Myocyte (in vitro differentiated cells): Measurements from ENCODE around the gene HTR5A. TPM values are rescaled to one million over a fixed set of nuclear protein-coding genes. Genes with fewer than 3 reads are reported as not detected.
"Not testable (repeated sequence)": the region's sequence is repeated elsewhere in the genome, so short reads cannot be mapped to it uniquely, and the experiment has no call there.

ENCODE experiments used
- DNase-seq: peaks from one replicate; pipeline ENCODE4 v3.0.0-alpha.2; 2012; ENCODE audit warnings: low read depth
- polyA plus RNA-seq: library from polyadenylated mRNA; unstranded; fragments of >200 nt; gene quantifications from one replicate; pipeline ENCODE4 v1.2.1, GENCODE V29; 2012; ENCODE audit warnings: missing spikeins
- total RNA-seq: library from RNA; depleted of rRNA; stranded (reverse); fragments of >200 nt; gene quantifications from 2 replicates; pipeline ENCODE4 v1.2.3, GENCODE V29; 2014

The HTR5A gene
- total RNA-seq, result not detected in 2 replicates
- not detected for polyA plus RNA-seq

GRCh38 chr7:155069992-155070751 is at the start of gene HTR5A:
Gene HTR5A (plus strand): TSS chr7:155070324. CDS start chr7:155070900, 576 bp downstream.
- DNase-seq, result peak; percentile 96

GRCh38 chr7:155020996-155021395 is 49.1 kb upstream of the HTR5A start:
- peak; percentile 16 for DNase-seq

DNA sequence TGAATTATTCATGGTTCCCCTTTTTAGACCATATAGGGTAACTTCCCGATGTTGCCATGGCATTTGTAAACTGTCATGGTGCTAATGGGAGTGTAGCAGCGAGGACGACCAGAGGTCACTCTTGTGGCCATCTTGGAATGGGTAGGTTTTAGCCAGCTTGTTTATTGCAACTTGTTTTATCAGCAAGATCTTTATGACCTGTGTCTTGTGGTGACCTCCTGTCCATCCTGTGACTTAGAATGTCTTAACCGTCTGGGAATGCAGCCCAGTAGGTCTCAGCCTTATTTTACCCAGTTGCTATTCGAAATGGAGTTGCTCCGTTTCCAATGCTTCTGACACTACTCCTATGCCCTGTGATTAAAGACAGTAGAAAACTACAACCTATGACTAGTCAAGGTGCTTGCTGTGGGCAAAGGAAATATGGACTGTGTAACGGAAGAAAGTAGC is 48.4 kb upstream of the HTR5A start:
- no peak for DNase-seq

DNA sequence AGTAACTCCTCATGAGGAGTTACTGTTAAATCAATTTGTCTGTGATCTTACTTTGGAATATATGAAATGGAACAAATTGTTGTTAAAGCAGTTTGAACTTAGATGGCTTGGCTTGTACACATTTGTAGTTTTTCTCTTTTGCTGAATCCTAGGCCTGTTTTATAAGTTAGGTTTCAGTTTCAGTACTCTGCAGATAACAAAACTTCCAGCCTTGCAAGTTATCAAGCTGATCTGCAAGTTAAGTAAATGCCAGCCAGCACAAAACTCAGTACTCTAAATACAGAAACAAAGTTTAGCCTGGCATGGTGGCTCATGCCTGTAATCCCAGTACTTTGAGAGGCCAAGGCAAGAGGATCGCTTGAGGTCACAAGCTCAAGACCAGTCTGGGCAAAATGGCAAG is 42.2 kb upstream of the HTR5A start:
- no peak for DNase-seq

- peak; percentile 14 for DNase-seq
Measured at GRCh38 chr7:155032978-155033377, 37.1 kb upstream of the HTR5A start.

GRCh38 chr7:155034495-155034894 is 35.6 kb upstream of the HTR5A start:
- not testable (repeated sequence) for DNase-seq

- DNase-seq, result no peak
Measured at GRCh38 chr7:155038335-155038734, 31.8 kb upstream of the HTR5A start.

GRCh38 chr7:155043756-155044155 is 26.4 kb upstream of the HTR5A start:
- DNase-seq, result no peak

DNA sequence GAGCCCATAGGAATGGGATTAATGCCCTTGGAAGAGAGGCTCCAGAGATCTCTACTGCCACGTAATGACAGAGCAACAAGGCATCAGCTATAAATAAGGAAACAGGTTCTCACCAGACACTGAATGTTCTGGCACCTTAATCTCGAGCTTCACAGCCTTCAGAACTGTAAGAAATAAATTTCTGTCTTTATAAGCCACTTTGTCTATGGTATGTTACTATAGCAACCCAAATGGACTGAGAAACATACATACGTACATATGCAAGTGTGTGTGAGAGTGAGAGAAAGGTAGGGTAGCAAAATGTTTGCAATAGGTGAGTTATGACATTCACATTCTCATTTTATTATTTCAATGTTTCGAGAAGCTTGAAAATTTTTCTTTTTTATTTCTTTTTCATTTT is 22.1 kb upstream of the HTR5A start:
- DNase-seq, result no peak

GRCh38 chr7:155051355-155051754 is 18.8 kb upstream of the HTR5A start:
- no peak for DNase-seq

GRCh38 chr7:155053002-155053401 is 17.1 kb upstream of the HTR5A start:
- DNase-seq, result peak; percentile 31

DNA sequence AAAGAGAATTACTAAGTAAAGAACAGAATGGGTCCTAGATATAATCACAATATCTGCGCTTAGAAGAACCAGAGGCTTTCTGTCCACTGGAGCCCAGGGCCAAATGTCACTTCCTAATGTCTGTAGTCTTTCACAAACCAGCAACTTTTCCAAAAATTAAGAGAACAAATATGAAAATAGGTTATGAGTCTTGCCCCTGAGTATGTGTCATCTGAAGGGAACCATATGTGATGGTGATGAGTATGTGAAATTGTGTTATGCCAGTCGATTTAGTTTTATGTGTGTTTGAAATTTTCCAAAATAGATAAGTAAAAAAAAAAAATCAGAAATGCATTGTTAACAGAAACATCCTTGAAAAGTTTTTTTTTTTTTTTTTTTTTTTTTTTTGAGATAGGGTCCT is 15.4 kb upstream of the HTR5A start:
- no peak for DNase-seq

DNA sequence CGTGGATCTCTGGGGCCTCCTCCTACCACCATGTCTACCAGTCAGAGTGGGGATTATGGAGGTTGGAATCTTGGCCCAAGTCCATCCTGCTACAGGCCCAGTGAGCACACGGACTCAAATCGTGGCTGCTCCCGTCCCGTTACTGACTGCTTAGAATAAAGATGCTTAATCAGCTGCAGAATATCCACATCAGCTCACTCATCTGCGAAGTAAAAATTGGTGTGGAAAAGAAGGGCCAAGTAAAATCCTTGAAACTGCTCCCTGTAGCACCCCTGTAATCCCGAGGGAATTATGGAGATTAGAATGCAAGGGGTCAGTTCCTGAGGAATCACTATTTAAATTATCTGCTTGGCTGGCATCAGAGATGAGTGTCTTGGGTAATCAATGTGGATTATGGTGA is 13.0 kb upstream of the HTR5A start:
- peak; percentile 19 for DNase-seq

DNA sequence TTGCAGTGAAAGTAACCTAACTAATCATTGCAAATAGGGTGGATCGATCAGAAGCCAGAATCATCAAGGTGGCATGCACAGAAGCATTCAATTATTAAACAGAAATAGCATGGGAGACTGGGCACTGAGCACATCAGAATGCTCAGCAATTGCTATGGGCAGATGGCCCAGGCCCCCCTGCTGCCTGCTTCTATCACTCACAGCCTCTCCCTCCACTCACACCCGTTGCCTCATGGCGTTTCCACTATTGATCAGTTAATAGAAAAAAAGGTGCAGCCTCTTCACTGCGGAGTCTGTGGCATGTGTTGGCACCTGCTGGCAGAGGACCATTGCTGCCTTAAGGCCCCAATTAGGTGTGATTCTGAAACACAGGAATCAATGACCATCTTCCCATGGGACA is 11.2 kb upstream of the HTR5A start:
- DNase-seq, result no peak

DNA sequence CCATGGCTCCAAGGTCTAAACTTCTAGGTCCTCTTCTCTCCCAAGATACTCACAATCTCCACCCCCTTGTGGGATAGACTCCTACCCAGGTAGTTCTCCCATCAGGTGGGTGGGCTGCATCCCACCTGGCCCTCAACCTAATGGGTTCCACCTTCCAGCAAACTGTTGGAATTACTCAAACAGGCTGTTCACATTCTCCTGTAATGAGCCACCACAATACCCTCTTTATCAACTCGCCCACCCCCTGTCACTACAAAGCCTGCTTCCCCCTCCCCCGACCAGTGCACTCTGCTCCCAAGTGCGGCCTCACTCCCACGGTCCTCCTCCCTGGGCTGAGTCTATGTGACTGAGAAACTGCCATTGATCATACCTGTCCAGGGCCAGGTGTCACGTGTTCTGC is 10.4 kb upstream of the HTR5A start:
- DNase-seq, result no peak

GRCh38 chr7:155062411-155062810 is 7.7 kb upstream of the HTR5A start:
- no peak for DNase-seq

DNA sequence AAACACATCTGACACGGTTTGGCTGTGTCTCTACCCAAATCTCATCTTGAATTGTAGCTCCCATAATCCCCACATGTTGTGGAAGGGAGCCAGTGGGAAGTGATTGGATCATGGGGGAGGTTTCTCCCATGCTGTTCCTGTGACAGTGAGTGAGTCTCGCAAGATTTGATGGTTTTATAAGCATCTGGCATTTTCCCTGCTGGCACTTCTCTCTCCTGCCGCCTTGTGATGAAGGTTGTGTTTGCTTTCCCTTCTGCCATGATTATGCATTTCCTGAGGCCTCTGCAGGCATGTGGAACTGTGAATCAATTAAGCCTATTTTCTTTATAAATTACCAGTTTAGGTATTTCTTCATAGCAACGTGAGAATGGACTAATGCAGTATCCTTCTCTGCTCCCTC is 5.9 kb upstream of the HTR5A start:
- no peak for DNase-seq

- peak; percentile 99 for DNase-seq
Measured at GRCh38 chr7:155066417-155066950, 3.6 kb upstream of the HTR5A start.

DNA sequence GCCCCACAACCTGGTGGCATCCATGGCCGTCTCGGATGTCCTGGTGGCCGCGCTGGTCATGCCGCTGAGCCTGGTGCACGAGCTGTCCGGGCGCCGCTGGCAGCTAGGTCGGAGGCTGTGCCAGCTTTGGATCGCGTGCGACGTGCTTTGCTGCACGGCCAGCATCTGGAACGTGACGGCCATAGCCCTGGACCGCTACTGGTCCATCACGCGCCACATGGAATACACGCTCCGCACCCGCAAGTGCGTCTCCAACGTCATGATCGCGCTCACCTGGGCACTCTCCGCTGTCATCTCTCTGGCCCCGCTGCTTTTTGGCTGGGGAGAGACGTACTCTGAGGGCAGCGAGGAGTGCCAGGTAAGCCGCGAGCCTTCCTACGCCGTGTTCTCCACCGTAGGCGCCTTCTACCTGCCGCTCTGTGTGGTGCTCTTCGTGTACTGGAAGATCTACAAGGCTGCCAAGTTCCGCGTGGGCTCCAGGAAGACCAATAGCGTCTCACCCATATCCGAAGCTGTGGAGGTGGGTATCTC is 1.1 kb downstream of the HTR5A start:
- no peak for DNase-seq

DNA sequence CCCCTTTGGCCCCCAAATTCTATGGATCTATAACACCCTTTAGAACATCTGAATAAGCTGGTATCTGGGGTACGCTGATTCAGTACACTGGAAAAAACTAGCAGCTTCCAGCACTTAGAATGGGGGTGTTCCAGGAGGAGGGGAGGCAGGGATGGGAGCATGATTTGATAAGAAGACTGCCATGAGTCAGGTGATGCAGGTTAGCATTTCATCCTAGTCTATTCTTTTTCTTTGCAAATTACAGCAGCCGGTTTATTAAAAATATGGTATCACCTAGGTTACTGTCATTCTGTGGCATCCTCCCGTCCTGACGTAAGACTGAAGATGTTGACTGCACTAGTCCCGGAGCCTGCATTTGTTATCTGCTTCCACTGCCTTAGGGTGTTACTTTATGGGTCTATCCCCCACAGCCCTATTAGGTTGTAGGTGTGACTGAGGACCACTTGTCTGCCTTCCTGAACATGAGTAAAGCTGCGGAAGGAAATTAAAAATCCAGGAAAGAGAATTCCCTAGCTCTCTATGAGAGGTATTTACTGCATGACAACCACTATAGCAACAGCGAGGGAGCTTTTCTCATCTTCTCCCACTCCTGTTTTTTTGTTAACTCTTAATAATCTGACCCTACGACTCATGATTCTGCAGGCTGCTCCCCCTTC is 1.9 kb downstream of the HTR5A start:
- DNase-seq, result no peak

DNA sequence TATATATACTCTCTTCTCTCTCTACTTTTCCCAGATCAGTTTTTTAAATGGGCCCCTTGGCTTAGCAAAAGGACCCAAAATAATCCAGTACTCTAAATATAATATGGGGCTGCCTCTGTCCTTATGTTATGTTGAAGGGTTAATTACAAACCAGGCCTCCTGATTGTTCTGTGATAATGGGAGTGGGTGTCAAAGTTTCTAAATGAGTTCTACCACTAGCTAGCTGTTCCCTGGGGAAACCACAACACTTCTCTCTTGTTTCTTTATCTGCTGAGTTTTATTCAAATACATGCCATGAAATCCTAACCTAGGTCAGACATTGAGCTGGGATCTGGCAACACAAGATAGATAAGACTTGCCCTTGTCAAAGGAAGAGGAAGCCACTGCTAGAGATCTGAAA is 3.8 kb downstream of the HTR5A start:
- DNase-seq, result no peak

- no peak for DNase-seq
Measured at GRCh38 chr7:155084021-155084420, 13.9 kb downstream of the HTR5A start.
